Transverse colon (tissue), 4 donors: ENCODE data around the gene ACACA. TPM values are rescaled to one million over a fixed set of nuclear protein-coding genes. Genes with fewer than 3 reads are reported as not detected.
"Not testable (repeated sequence)": the region's sequence is repeated elsewhere in the genome, so short reads cannot be mapped to it uniquely, and the experiment has no call there.

ENCODE experiments used
- DNase-seq: peaks from one replicate; pipeline ENCODE4 v3.0.0-alpha.2; 2019
- H3K27ac ChIP-seq, 4 donors: fragments of 200-600 bp; sonication (generic); 2 replicates each; pipeline ENCODE4 v1.5.1; 2016 to 2018; ENCODE audit warnings: inconsistent platforms in 4 of 4
- H3K27me3 ChIP-seq: fragments of 200-600 bp; sonication (generic); 2 replicates; pipeline ENCODE4 v1.5.1; 2017; ENCODE audit warnings: inconsistent platforms
- H3K36me3 ChIP-seq, 4 donors: fragments of 200-600 bp; sonication (generic); 2 replicates each; pipeline ENCODE4 v1.5.1; 2017 to 2019; ENCODE audit warnings: inconsistent platforms in 4 of 4
- H3K4me1 ChIP-seq, 4 donors: fragments of 200-600 bp; sonication (generic); 2 replicates each; pipeline ENCODE4 v1.5.1; 2017 to 2020; ENCODE audit warnings: inconsistent platforms in 4 of 4
- H3K4me3 ChIP-seq, 4 donors: fragments of 200-600 bp; sonication (generic); 1 replicate in 1 of 4; 2 replicates in 3 of 4; pipeline versions ENCODE4 v1.5.1 to v1.6.1; 2017 to 2019; ENCODE audit warnings: inconsistent platforms in 4 of 4
- H3K9me3 ChIP-seq, 2 donors: fragments of 200-600 bp; sonication (generic); 2 replicates each; pipeline ENCODE4 v1.5.1; 2017 to 2019; ENCODE audit warnings: inconsistent platforms in 2 of 2
- CTCF ChIP-seq, 5 experiments: fragments of 200-600 bp in 3 of 5; fragments of 450-650 bp in 2 of 5; sonication (generic) in 3 of 5; IDR thresholded peaks; 1 replicate in 2 of 5; 2 replicates in 3 of 5; pipeline ENCODE4 v1.5.1; 2016 to 2017; ENCODE audit warnings: antibody characterized with exemption in 5 of 5, inconsistent platforms in 3 of 5, mild to moderate bottlenecking in 2 of 5, moderate library complexity in 1 of 5
- EP300 ChIP-seq: sonication (generic); formaldehyde crosslinking; IDR thresholded peaks from one replicate; pipeline ENCODE4 v1.6.1; 2017; ENCODE audit warnings: antibody characterized with exemption, low read depth
- POLR2A ChIP-seq: fragments of 450-650 bp; IDR thresholded peaks from one replicate; pipeline ENCODE4 v1.6.1; 2016; ENCODE audit warnings: antibody characterized with exemption, mild to moderate bottlenecking, moderate library complexity
- POLR2AphosphoS5 ChIP-seq, 3 donors: sonication (generic); formaldehyde crosslinking; IDR thresholded peaks; one replicate each; pipeline ENCODE4 v1.6.1; 2016; ENCODE audit warnings: antibody characterized with exemption in 3 of 3
- WGBS, 2 donors: methylation state at CpG; one replicate each; pipeline ENCODE4 v1.1.5; 2018; ENCODE audit warnings: low coverage in 1 of 2; 5-methylcytosine and 5-hydroxymethylcytosine counted together
- in situ Hi-C, 4 donors: fragments of 200-750 bp; cut with MboI; loops; one replicate each; pipeline versions ENCODE4 v1.15.0 to v1.15.1; 2017; ENCODE audit warnings: low sequenced_read_pairs in 3 of 4, low pct_ligation_motif_present in 1 of 4, low pct_unique_long_range_greater_than_20kb in 1 of 4
- intact Hi-C: fragments of 100-400 bp; cut with DNase I; formaldehyde crosslinking; loops from one replicate; pipeline ENCODE4 v1.15.1; 2023; ENCODE audit warnings: low total_unique reads
- total RNA-seq, 4 donors: library from RNA; depleted of rRNA; stranded (reverse); fragments of >200 nt; gene quantifications; one replicate each; pipeline ENCODE4 v1.1.0, GENCODE V29; 2016

Gene ACACA
- total RNA-seq, 4 donors from 2014 or later, result 21.7 to 173 (median 23.9) TPM

DNA sequence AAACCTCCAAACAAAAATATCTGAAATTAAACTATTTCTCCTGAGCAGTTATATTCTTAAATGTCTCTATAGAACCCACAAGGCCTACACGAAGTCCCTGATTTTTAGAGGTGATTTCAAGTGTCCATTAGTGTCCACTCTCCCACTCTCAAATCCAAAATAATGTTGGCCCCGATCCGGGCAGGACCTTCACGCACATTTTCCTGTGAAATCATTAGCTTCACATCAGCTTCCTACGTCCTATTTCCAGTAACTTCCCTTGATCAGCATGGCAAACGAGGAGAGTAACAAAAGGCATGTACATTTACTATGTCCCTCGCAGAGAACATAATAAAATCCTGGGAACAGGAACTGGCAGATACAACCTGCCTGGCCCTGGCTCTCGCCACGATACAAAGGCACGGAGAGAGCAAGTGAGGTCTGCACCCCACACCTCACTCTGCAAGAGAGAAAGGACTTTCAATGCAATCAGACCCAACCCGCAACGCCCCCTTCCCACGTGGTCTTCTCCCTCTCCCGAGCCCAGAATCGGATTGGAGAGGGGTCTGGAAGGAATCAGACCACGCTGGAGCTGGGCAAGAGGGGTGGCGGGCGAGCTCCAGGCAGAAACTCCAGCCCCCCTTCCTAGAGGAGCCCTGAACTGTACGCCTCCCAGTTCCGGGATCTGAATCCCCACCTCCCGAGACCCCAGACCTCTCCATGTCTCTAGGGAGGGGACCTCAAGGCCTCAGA is 48.4 kb downstream of the ACACA start:
- peak overlapping the region; percentile 74 to 95 (median 78) for H3K4me3 ChIP-seq
- H3K4me1 ChIP-seq, result peaks cover 6 to 34% (median 21%) of the 10 kb centered on the region in 4 donors
- peak; percentile 57 for DNase-seq
- intact Hi-C loops (loop anchor here (10.0 kb wide), 1 partner anchor 47 kb away; the partner anchor contains the start of genes ACACA and TADA2A), in situ Hi-C loops (no loop called here)
- no peaks in the 10 kb centered on the region for H3K36me3 ChIP-seq
- H3K27me3 ChIP-seq, result no peaks in the 10 kb centered on the region
- peak in 1 of 3 donors; percentile 43 for TF ChIP-seq POLR2AphosphoS5 (IDR thresholded peaks at IDR 0.05)
- TF ChIP-seq POLR2A, result no peak
- H3K27ac ChIP-seq, result peak overlapping the region; percentile 88 to 91 (median 90)
- 0 to 2% methylated on average over 1 to 21 of the region's 21 CpGs for WGBS, 2 donors
- H3K9me3 ChIP-seq, result no peaks in the 10 kb centered on the region

DNA sequence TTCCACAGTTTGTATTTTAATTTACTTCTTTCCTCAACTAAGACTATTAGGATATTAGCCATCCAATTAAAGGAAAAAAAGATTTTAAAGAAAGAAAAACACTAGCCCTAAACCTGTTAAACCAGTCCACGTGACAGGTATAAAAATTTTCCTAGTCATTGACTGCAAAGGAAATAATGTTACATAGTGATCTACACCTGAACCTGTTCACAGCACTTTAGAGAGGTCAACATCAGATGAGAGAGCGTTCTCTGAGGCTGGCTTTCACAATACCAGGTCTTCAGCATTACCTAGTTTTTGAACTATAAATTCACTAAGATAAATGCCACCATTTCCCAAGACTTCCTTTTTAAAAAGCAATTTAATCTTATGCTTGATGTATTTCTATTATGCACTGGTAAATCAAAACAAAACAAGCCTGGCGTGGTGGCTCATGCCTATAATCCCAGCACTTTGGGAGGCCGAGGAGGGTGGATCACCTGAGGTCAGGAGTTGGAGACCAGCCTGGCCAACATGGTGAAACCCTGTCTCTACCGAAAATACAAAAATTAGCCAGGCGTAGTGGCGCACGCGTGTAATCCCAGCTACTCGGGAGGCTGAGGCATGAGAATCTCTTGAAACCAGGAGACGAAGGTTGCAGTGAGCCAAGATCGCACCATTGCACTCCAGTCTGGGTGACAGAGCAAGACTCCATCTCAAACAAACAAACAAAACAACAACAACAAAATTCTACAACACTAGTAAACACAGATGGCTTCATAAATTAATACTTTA is 49.7 kb downstream of the ACACA start:
- DNase-seq, in situ Hi-C loops, H3K4me3 ChIP-seq, H3K36me3 ChIP-seq, H3K27me3 ChIP-seq, H3K27ac ChIP-seq, H3K9me3 ChIP-seq: not testable (repeated sequence)
- peaks cover 6 to 34% (median 21%) of the 10 kb centered on the region in 4 donors for H3K4me1 ChIP-seq
- intact Hi-C loops, result loop anchor here (10.0 kb wide), 1 partner anchor 48 kb away; the partner anchor contains the start of genes ACACA and TADA2A
- WGBS, 2 donors, result 85 to 90% methylated on average over 8 to 12 of the region's 12 CpGs

- intact Hi-C loops, DNase-seq, in situ Hi-C loops, H3K36me3 ChIP-seq, H3K4me3 ChIP-seq, H3K4me1 ChIP-seq, H3K9me3 ChIP-seq, H3K27me3 ChIP-seq, H3K27ac ChIP-seq: not testable (repeated sequence)
- WGBS, 2 donors, result 95 to 100% methylated on average over 3 to 8 of the region's 8 CpGs
These were observed 59.7 kb downstream of the ACACA start for GRCh38 chr17:37346863-37347402.

DNA sequence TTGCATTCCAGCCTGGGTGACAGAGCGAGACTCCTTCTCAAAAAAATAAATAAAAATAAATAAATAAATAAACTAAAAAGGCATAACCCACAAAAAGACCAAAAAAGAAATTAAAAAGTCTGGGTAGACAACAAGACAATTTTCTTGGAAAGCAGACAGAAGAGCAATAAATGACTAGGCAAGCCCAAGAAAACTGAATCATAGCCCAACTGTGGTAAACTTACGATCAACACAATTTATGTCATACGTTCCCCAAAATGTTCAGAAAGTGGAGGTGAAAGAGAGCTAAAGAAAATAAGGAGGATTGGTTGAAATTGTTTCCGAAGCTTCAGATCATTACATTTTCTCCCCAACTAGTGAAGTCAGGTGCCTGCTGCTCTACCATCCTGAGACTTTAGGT is 62.1 kb downstream of the ACACA start:
- in situ Hi-C loops, result no loop called here
- Histone ChIP-seq H3K27ac (no peak overlapping the region), H3K4me1 (no peaks in the 10 kb centered on the region), H3K27me3 (no peaks in the 10 kb centered on the region), H3K36me3 (no peaks in the 10 kb centered on the region), H3K9me3 (no peaks in the 10 kb centered on the region), H3K4me3 (no peak overlapping the region)
- 89 to 100% methylated on average over 2 to 4 of the region's 4 CpGs for WGBS, 2 donors
- intact Hi-C loops, result loop anchor here (2.0 kb wide), 1 partner anchor 46 kb away; no protein-coding TSS in a partner anchor
- TF ChIP-seq POLR2AphosphoS5 (IDR thresholded peaks at IDR 0.05) (no peak), EP300 (no peak), CTCF (IDR thresholded peaks at IDR 0.05) (no peak), POLR2A (no peak)
- no peak for DNase-seq

- in situ Hi-C loops (no loop called here), intact Hi-C loops (no loop called here)
- no peaks in the 10 kb centered on the region for H3K27me3 ChIP-seq
- no peaks in the 10 kb centered on the region for H3K4me1 ChIP-seq
- H3K27ac ChIP-seq, result no peak overlapping the region
- no peak overlapping the region for H3K4me3 ChIP-seq
- no peak for DNase-seq
- H3K9me3 ChIP-seq, result no peaks in the 10 kb centered on the region
- TF ChIP-seq CTCF (IDR thresholded peaks at IDR 0.05), result no peak
- no peak for TF ChIP-seq POLR2A
- no peak for TF ChIP-seq POLR2AphosphoS5 (IDR thresholded peaks at IDR 0.05)
- TF ChIP-seq EP300, result no peak
- WGBS, 2 donors, result 71 to 100% methylated on average over 2 of the region's 2 CpGs
- H3K36me3 ChIP-seq, result no peaks in the 10 kb centered on the region
These were observed 64.0 kb downstream of the ACACA start for GRCh38 chr17:37342589-37342988.
